Lung (tissue), 12 donors: Measurements from ENCODE around the gene PLCG2. TPM values are rescaled to one million over a fixed set of nuclear protein-coding genes. Genes with fewer than 3 reads are reported as not detected.

ENCODE experiments used
- ATAC-seq: fragments of 200-7000 bp; cut with Tn5 transposase; one replicate; pipeline ENCODE4 v1.9.1; 2020; ENCODE audit warnings: moderate number of reproducible peaks; ENCODE audit not compliant: insufficient read depth, low FRiP score
- DNase-seq, 3 donors: peaks; one replicate each; pipeline ENCODE4 v3.0.0-alpha.2; 2013 to 2017
- H3K27ac ChIP-seq, 2 donors: one replicate each; pipeline ENCODE4 v1.5.1; 2013; ENCODE audit warnings: mild to moderate bottlenecking in 2 of 2, moderate library complexity in 2 of 2, control low read depth in 1 of 2, inconsistent platforms in 1 of 2, low read depth in 1 of 2, low read length in 1 of 2
- H3K27me3 ChIP-seq, 3 donors: one replicate each; pipeline ENCODE4 v1.5.1; 2013; ENCODE audit warnings: low read length in 2 of 3; ENCODE audit not compliant: control insufficient read depth in 3 of 3, insufficient read depth in 3 of 3
- H3K36me3 ChIP-seq, 4 donors: one replicate each; pipeline ENCODE4 v1.5.1; 2013; ENCODE audit warnings: low read length in 4 of 4, mild to moderate bottlenecking in 1 of 4, moderate library complexity in 1 of 4; ENCODE audit not compliant: control insufficient read depth in 4 of 4, insufficient read depth in 4 of 4
- H3K4me1 ChIP-seq, 5 donors: one replicate each; pipeline ENCODE4 v1.5.1; 2013; ENCODE audit warnings: low read length in 5 of 5, mild to moderate bottlenecking in 2 of 5, moderate library complexity in 1 of 5; ENCODE audit not compliant: control insufficient read depth in 5 of 5, insufficient read depth in 5 of 5
- H3K4me3 ChIP-seq: one replicate; pipeline ENCODE4 v1.5.1; 2013; ENCODE audit warnings: mild to moderate bottlenecking, control low read depth, moderate library complexity
- H3K9ac ChIP-seq, 2 donors: one replicate each; pipeline ENCODE4 v1.5.1; 2013; ENCODE audit warnings: low read length in 2 of 2, control low read depth in 1 of 2; ENCODE audit not compliant: insufficient read depth in 1 of 2
- H3K9me3 ChIP-seq, 4 donors: one replicate each; pipeline ENCODE4 v1.5.1; 2013; ENCODE audit warnings: low read length in 3 of 4, mild to moderate bottlenecking in 1 of 4, moderate library complexity in 1 of 4; ENCODE audit not compliant: control insufficient read depth in 4 of 4, insufficient read depth in 3 of 4
- WGBS, 2 donors: extraction: QIAGEN DNeasy Blood & Tissue Kit; methylation state at CpG; one replicate each; pipeline ENCODE4 v1.1.7; 2013; 5-methylcytosine and 5-hydroxymethylcytosine counted together
- polyA plus RNA-seq, 2 donors: library from polyadenylated mRNA; stranded (reverse); fragments of 200-250 nt; gene quantifications; one replicate each; pipeline ENCODE4 v1.2.1, GENCODE V29; 2013
- total RNA-seq, 2 donors: library from RNA; depleted of rRNA in 1 of 2; stranded (reverse); fragments of >200 nt in 1 of 2; gene quantifications; one replicate each; pipeline ENCODE4 v1.2.1, GENCODE V29; 2014 to 2021
- TF ChIP-seq, protein P1 (sequence below): IDR thresholded peaks from 2 replicates; pipeline ENCODE4 v1.5.1; 2012; ENCODE audit warnings: mild to moderate bottlenecking; ENCODE audit errors: control extremely low read depth, extremely low read depth
- donor health status: control.
- donor health status: control.
- donor health status: Bipolar disorder and iron deficiency.
- donor health status: healthy.
- donor health status: DM: yes; HTN: yes; CAD: no.

The PLCG2 gene
- total and polyA plus RNA-seq, 4 donors = 8.8 to 41.0 (median 29.4) TPM

DNA sequence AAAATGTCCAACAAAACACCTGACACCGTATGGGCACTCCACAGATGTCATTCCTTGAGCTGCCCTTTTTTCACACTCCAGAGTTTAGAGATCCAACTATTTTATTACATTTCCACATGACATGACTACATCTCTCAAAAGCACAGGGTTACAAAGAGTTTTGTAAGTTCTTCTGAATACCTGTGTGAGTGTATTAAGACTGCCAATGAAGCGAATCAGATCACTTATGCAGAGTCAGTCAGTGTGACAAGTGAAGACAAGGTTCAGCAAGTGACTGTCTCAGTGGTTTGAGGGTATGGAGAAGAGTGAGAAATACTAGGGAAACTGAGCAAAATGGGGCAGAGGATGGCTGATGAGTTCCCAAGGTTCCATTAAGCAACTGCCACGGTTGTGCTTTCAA is 223.7 kb downstream of the PLCG2 start:
- TF ChIP-seq, protein P1, sequence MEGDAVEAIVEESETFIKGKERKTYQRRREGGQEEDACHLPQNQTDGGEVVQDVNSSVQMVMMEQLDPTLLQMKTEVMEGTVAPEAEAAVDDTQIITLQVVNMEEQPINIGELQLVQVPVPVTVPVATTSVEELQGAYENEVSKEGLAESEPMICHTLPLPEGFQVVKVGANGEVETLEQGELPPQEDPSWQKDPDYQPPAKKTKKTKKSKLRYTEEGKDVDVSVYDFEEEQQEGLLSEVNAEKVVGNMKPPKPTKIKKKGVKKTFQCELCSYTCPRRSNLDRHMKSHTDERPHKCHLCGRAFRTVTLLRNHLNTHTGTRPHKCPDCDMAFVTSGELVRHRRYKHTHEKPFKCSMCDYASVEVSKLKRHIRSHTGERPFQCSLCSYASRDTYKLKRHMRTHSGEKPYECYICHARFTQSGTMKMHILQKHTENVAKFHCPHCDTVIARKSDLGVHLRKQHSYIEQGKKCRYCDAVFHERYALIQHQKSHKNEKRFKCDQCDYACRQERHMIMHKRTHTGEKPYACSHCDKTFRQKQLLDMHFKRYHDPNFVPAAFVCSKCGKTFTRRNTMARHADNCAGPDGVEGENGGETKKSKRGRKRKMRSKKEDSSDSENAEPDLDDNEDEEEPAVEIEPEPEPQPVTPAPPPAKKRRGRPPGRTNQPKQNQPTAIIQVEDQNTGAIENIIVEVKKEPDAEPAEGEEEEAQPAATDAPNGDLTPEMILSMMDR = no peak
- Histone ChIP-seq H3K4me3 (no peak overlapping the region), H3K36me3 (peaks cover 0 to 5% (median 0%) of the 10 kb centered on the region in 4 donors), H3K27me3 (no peaks in the 10 kb centered on the region), H3K9ac (no peak overlapping the region), H3K27ac (no peak overlapping the region), H3K9me3 (no peaks in the 10 kb centered on the region), H3K4me1 (peaks cover 0 to 1% (median 0%) of the 10 kb centered on the region in 5 donors)
- ATAC-seq (no peak), DNase-seq (no peak)
- 89 to 94% methylated on average over 3 of the region's 3 CpGs for WGBS, 2 donors

DNA sequence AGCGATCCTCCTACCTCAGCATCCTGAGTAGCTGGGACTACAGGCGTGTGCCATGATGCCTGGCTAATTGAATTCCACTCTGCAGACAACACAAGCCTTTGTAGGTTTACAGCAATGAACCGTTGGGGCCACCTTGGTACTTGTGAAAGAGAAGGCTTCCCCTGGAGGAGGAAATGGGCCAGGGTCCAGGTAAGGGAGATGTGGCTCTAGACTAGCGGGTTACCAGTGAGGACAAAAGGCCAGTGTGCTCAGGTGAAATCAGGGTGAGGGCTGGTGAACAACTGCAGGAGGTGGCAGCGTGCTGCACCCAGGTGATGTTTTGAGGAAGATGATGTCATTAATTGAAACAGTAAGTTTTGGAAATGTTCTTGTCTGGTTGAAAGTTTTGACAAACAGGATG is 225.5 kb downstream of the PLCG2 start:
- WGBS, 2 donors = 87 to 88% methylated on average over 5 of the region's 5 CpGs
- ATAC-seq (no peak), DNase-seq (no peak)
- Histone ChIP-seq H3K36me3 (peaks cover 0 to 2% (median 0%) of the 10 kb centered on the region in 4 donors), H3K27ac (no peak overlapping the region), H3K27me3 (no peaks in the 10 kb centered on the region), H3K9ac (no peak overlapping the region), H3K4me3 (no peak overlapping the region), H3K4me1 (peaks cover 0 to 1% (median 0%) of the 10 kb centered on the region in 5 donors), H3K9me3 (peaks cover 0 to 6% (median 3%) of the 10 kb centered on the region in 4 donors)
- TF ChIP-seq, protein P1 = no peak

DNA sequence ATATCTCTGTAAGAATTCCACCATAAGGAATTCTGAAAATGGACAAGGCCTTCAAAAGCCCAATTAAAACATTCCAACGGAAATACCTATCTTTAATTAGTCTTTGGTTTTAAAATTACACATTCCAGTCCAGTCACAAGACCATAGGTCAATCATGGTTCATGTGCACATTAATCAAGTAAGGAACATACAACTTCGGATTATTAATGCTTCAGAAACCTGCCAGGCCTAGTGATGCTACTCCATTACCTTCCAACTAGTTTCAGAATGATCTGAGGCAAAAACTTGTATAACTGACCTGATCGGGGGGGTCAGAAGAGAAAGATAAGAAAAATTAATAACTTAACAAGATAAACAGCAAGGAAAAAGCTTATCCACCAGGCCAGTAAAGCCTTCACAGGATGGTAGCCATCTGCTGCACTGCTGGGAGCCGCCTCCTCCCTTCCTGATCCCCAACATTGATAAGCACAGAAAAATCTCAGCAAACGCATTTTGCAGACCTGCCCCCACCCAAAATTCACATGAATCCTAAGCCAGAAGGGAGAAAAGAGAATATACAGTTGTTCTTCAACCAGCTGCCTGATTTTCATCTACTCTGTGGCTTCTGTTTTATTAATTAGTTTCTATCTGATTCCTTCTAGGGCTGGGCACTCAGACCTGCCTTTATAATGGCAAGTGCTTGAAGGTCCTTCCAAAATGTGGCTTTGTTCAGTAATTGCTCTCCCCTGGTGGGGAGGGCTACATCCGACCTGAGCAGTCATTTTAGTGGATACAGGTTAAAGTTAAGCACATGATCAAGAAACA is 226.1 kb downstream of the PLCG2 start:
- Histone ChIP-seq H3K9me3 (peaks cover 0 to 6% (median 3%) of the 10 kb centered on the region in 4 donors), H3K36me3 (peaks cover 0 to 2% (median 0%) of the 10 kb centered on the region in 4 donors), H3K27me3 (no peaks in the 10 kb centered on the region), H3K9ac (no peak overlapping the region), H3K27ac (no peak overlapping the region), H3K4me1 (peaks cover 0 to 1% (median 0%) of the 10 kb centered on the region in 5 donors), H3K4me3 (no peak overlapping the region)
- DNase-seq (no peak), ATAC-seq (no peak)
- 66 to 77% methylated on average over 6 of the region's 6 CpGs for WGBS, 2 donors
- TF ChIP-seq, protein P1 = no peak
